H1 (cell line): ENCODE results near the gene CTAG2.

Source experiments
- CBX5 ChIP-seq: fragments of 300-800, 300-1000 bp; sonication (generic); IDR thresholded peaks from 2 replicates; pipeline ENCODE4 v1.7.1; 2016; ENCODE audit warnings: antibody characterized with exemption, low read length, low read depth
- CEBPB ChIP-seq: IDR thresholded peaks from 2 replicates; pipeline ENCODE4 v1.6.1; 2012; ENCODE audit warnings: low read depth, low read length
- CREB1 ChIP-seq: IDR thresholded peaks from 2 replicates; pipeline ENCODE4 v1.6.1; 2012; ENCODE audit warnings: inconsistent platforms
- EP300 ChIP-seq, 2 experiments: IDR thresholded peaks; 1 replicate in 1 of 2; 2 replicates in 1 of 2; pipeline ENCODE4 v1.6.1; 2011 to 2012; ENCODE audit warnings: low read depth in 2 of 2, low read length in 2 of 2, mild to moderate bottlenecking in 2 of 2, borderline replicate concordance in 1 of 2, inconsistent platforms in 1 of 2, moderate library complexity in 1 of 2
- EZH2 ChIP-seq: fragments of 200-600 bp; sonication (generic); IDR thresholded peaks from 2 replicates; pipeline ENCODE4 v1.7.1; 2012; ENCODE audit warnings: low read depth, mild to moderate bottlenecking, moderate library complexity, low read length, inconsistent platforms; ENCODE audit not compliant: severe bottlenecking
- POLR2A ChIP-seq, 2 experiments: IDR thresholded peaks; 1 replicate in 1 of 2; 2 replicates in 1 of 2; pipeline ENCODE4 v1.6.1; 2011; ENCODE audit warnings: low read depth in 2 of 2, low read length in 2 of 2, mild to moderate bottlenecking in 2 of 2; ENCODE audit errors: control extremely low read depth in 1 of 2
- RAD21 ChIP-seq, 2 experiments: IDR thresholded peaks in 1 of 2; conservative IDR thresholded peaks in 1 of 2; 2 replicates each; pipeline ENCODE4 v1.6.1; 2011; ENCODE audit warnings: low read depth in 2 of 2, low read length in 2 of 2, improper control_type of control experiment in 1 of 2, inconsistent platforms in 1 of 2, mild to moderate bottlenecking in 1 of 2, moderate library complexity in 1 of 2
- SIX5 ChIP-seq: IDR thresholded peaks from 2 replicates; pipeline ENCODE4 v1.6.1; 2011; ENCODE audit warnings: mild to moderate bottlenecking, low read depth, low read length
- TAF1 ChIP-seq: IDR thresholded peaks from 2 replicates; pipeline ENCODE4 v1.6.1; 2011; ENCODE audit warnings: mild to moderate bottlenecking, low read depth, low read length
- USF2 ChIP-seq: IDR thresholded peaks from 2 replicates; pipeline ENCODE4 v1.6.1; 2011; ENCODE audit warnings: low read length, improper control_type of control experiment
- ZNF274 ChIP-seq: IDR thresholded peaks from 2 replicates; pipeline ENCODE4 v1.7.0; 2012; ENCODE audit warnings: low read length, borderline replicate concordance; ENCODE audit errors: extremely low read depth
- TF ChIP-seq, protein P1 (sequence below), 3 experiments: IDR thresholded peaks; 1 replicate in 2 of 3; 2 replicates in 1 of 3; pipeline versions ENCODE4 v1.5.1 to v1.6.1; 2011; ENCODE audit warnings: low read length in 3 of 3, mild to moderate bottlenecking in 3 of 3, inconsistent platforms in 2 of 3, low read depth in 1 of 3, moderate library complexity in 1 of 3; ENCODE audit not compliant: insufficient read depth in 1 of 3; ENCODE audit errors: control extremely low read depth in 1 of 3

- no peak for TF ChIP-seq CREB1
- TF ChIP-seq POLR2A (IDR thresholded peaks at IDR 0.05; ENCODE audit: control extremely low read depth in 1 of 2, low read depth in 2 of 2, low read length in 2 of 2), result no peak
- TF ChIP-seq, protein P1, sequence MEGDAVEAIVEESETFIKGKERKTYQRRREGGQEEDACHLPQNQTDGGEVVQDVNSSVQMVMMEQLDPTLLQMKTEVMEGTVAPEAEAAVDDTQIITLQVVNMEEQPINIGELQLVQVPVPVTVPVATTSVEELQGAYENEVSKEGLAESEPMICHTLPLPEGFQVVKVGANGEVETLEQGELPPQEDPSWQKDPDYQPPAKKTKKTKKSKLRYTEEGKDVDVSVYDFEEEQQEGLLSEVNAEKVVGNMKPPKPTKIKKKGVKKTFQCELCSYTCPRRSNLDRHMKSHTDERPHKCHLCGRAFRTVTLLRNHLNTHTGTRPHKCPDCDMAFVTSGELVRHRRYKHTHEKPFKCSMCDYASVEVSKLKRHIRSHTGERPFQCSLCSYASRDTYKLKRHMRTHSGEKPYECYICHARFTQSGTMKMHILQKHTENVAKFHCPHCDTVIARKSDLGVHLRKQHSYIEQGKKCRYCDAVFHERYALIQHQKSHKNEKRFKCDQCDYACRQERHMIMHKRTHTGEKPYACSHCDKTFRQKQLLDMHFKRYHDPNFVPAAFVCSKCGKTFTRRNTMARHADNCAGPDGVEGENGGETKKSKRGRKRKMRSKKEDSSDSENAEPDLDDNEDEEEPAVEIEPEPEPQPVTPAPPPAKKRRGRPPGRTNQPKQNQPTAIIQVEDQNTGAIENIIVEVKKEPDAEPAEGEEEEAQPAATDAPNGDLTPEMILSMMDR (IDR thresholded peaks at IDR 0.05; ENCODE audit: control extremely low read depth in 1 of 3, insufficient read depth in 1 of 3, low read depth in 1 of 3, low read length in 3 of 3), result no peak
- TF ChIP-seq EP300 (IDR thresholded peaks at IDR 0.05; ENCODE audit: borderline replicate concordance in 1 of 2, low read depth in 2 of 2, low read length in 2 of 2), result no peak
- no peak for TF ChIP-seq EZH2
- TF ChIP-seq RAD21 (IDR thresholded peaks at IDR 0.05 in 1 of 2, conservative IDR thresholded peaks at IDR 0.05 in 1 of 2; ENCODE audit: low read depth in 2 of 2, low read length in 2 of 2), result no peak
- no peak for TF ChIP-seq USF2
- TF ChIP-seq ZNF274, result no peak
- TF ChIP-seq CBX5, result no peak
- TF ChIP-seq TAF1, result no peak
- no peak for TF ChIP-seq SIX5
- no peak for TF ChIP-seq CEBPB
Observed at GRCh38 chrX:154658187-154658586, 4.8 kb upstream of the CTAG2 start.
